VCaP (cell line): ENCODE measurements around the gene DNAJB5.

Experiments
- H3K27ac ChIP-seq: fragments of 450-650 bp; 2 replicates; pipeline ENCODE4 v1.5.1; 2017
- CTCF ChIP-seq: fragments of 450-650 bp; conservative IDR thresholded peaks from 2 replicates; pipeline ENCODE4 v1.5.1; 2017; ENCODE audit warnings: mild to moderate bottlenecking, moderate library complexity

Gene DNAJB5

DNA sequence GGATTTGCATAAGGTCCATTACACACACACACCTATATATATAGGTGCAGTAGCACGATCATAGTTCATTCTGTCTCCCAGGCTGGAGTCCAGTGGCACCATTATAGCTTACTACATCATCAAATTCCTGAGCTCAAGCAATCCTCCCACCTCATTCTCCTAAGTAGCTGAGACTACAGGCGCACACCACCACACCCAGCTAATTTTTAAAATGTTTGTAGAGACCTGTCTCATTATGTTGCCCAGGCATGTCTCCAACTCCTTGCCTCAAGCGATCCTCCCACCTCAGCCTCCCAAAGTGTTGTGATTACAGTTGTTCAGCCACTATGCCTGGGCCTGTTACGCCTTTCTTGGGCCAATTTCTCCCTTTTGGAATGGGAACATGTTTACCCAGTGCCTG is 39.7 kb downstream of the DNAJB5 start:
- TF ChIP-seq CTCF = no peak
- no peak overlapping the region for H3K27ac ChIP-seq

DNA sequence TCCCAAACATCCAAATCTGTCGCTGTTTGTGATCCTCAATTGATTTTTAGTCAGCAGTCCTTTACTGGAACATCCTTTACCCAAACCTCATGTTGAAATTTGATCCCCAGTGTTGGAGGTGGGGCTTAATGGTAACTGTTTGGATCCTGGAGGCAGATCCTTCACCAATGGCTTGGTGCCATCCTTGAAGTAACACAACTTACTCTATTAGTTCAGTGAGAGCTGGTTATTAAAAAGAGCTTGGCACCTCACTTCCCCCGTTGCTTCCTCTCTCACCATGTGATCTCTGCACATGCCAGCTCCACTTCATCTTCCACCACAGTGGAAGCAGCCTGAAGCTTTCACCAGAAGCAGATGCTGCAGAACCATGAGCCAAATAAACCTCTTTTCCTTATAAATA is 40.3 kb downstream of the DNAJB5 start:
- no peak overlapping the region for H3K27ac ChIP-seq
- no peak for TF ChIP-seq CTCF

- no peak for TF ChIP-seq CTCF
These were observed 43.6 kb downstream of the DNAJB5 start for GRCh38 chr9:35033101-35033500.

GRCh38 chr9:35035851-35036701 is 46.5 kb downstream of the DNAJB5 start:
- TF ChIP-seq CTCF = no peak
- H3K27ac ChIP-seq = no peak overlapping the region

More at GRCh38 chr9:35033101-35033500, 43.6 kb downstream of the DNAJB5 start:
- H3K27ac ChIP-seq = no peak overlapping the region

GRCh38 chr9:35042081-35042604 is 52.6 kb downstream of the DNAJB5 start:
- no peak for TF ChIP-seq CTCF
- H3K27ac ChIP-seq = no peak overlapping the region

DNA sequence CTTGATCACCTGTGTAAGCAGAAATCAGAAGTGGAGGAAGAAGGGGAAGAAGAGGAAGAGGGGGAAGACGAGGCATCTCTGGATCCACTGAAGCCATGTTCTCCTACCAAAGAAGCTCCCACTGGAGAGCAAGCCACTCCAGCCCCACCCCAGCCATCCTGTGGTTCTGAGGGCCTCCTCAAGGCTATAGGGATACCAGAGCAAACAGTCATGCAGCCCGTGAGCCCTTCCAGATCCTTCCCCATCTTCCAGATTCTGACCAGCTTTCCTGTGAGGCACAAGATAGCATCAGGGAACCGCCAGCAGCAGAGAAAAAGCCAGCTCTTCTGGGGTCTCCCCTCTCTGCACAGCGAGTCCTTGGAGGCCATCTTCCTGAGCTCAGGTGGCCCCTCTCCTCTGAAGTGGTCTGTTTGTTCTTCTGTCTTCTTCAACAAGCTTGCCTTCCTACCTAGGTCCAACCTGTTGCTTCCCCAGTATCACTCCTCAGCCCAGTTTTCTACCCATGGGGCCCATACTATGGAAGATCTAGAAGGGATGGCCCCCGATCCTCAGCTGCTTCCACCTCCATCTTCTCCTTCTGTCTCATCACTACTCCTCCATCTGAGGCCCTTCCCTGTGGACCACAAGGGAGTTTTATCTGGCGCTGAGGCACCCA is 53.5 kb downstream of the DNAJB5 start:
- no peak overlapping the region for H3K27ac ChIP-seq

More for the DNA sequence above, 53.5 kb downstream of the DNAJB5 start:
- no peak for TF ChIP-seq CTCF
